Left cardiac atrium (tissue), 4 donors: ENCODE data around the gene CDH8. TPM values are rescaled to one million over a fixed set of nuclear protein-coding genes. Genes with fewer than 3 reads are reported as not detected.
"Not testable (repeated sequence)": the region's sequence is repeated elsewhere in the genome, so short reads cannot be mapped to it uniquely, and the experiment has no call there.

ENCODE experiments used
- ATAC-seq, 2 donors: fragments of 200-7000 bp; cut with Tn5 transposase; one replicate each; pipeline ENCODE4 v1.9.1; 2020; ENCODE audit warnings: mild to moderate bottlenecking in 2 of 2, moderate library complexity in 2 of 2
- DNase-seq: peaks from one replicate; pipeline ENCODE4 v3.0.0-alpha.2; 2020
- intact Hi-C, 2 donors: fragments of 100-400 bp; cut with DNase I; formaldehyde crosslinking; loops; one replicate each; pipeline versions ENCODE4 v1.14.1 to v1.15.1; 2022 to 2023
- total RNA-seq, 2 donors: library from RNA; stranded (reverse); fragmentation: NEBNext Ultra II Directional; extraction: Animal tissue kit (Norgen Biotek cat#: 25700); gene quantifications; one replicate each; pipeline ENCODE4 v1.2.1, GENCODE V29; 2021
- donor health status: DM: no; HTN: yes; CAD: no.
- donor health status: DM: no; HTN: yes; CAD: no; lungs with severe emphysema.
- donor health status: DM: yes; HTN: yes; CAD: no.
- donor health status: Dilated cardiomyopathy.

Gene CDH8
- total RNA-seq, 2 donors from 2014 or later: 0.39 TPM; not detected in 1

- intact Hi-C loops: no loop called here
- DNase-seq (no peak), ATAC-seq (no peak)
Measured at GRCh38 chr16:61813339-61813738, 222.9 kb downstream of the CDH8 start.

GRCh38 chr16:61812251-61812650, 224.0 kb downstream of the CDH8 start:
- intact Hi-C loops: no loop called here
- ATAC-seq (no peak), DNase-seq (no peak)

- intact Hi-C loops: no loop called here
- no peak for ATAC-seq
- no peak for DNase-seq
Measured at GRCh38 chr16:61807551-61807950, 228.7 kb downstream of the CDH8 start.

GRCh38 chr16:61801217-61801616, 235.0 kb downstream of the CDH8 start:
- ATAC-seq, intact Hi-C loops, DNase-seq: not testable (repeated sequence)

GRCh38 chr16:61798741-61799140, 237.5 kb downstream of the CDH8 start:
- DNase-seq: no peak
- ATAC-seq: no peak
- intact Hi-C loops: no loop called here

- no peak for ATAC-seq
- intact Hi-C loops: no loop called here
- no peak for DNase-seq
Measured at GRCh38 chr16:61797961-61798507, 238.2 kb downstream of the CDH8 start.

GRCh38 chr16:61797296-61797795, 238.9 kb downstream of the CDH8 start:
- no peak for DNase-seq
- intact Hi-C loops: no loop called here
- ATAC-seq: no peak

- peak in 1 of 2 donors; percentile 88 for ATAC-seq
- DNase-seq: no peak
- intact Hi-C loops: no loop called here
Measured at GRCh38 chr16:61792194-61792909, 243.9 kb downstream of the CDH8 start.

GRCh38 chr16:61791464-61791863, 244.8 kb downstream of the CDH8 start:
- DNase-seq (no peak), ATAC-seq (no peak)
- intact Hi-C loops: no loop called here

- DNase-seq, ATAC-seq, intact Hi-C loops: not testable (repeated sequence)
Measured at GRCh38 chr16:61781855-61782254, 254.4 kb downstream of the CDH8 start.

- intact Hi-C loops: no loop called here
- no peak for ATAC-seq
- DNase-seq: no peak
Measured at GRCh38 chr16:61780161-61780560, 256.1 kb downstream of the CDH8 start.

GRCh38 chr16:61770301-61770700, 265.9 kb downstream of the CDH8 start:
- DNase-seq (no peak), ATAC-seq (no peak)
- intact Hi-C loops: no loop called here

- DNase-seq (no peak), ATAC-seq (no peak)
- intact Hi-C loops: no loop called here
Measured at GRCh38 chr16:61763991-61764390, 272.2 kb downstream of the CDH8 start.

- ATAC-seq (no peak), DNase-seq (no peak)
- intact Hi-C loops: no loop called here
Measured at GRCh38 chr16:61763013-61763412, 273.2 kb downstream of the CDH8 start.

- no peak for DNase-seq
- intact Hi-C loops: no loop called here
- no peak for ATAC-seq
Measured at GRCh38 chr16:61730997-61731396, 305.2 kb downstream of the CDH8 start.

- DNase-seq: no peak
- no peak for ATAC-seq
- intact Hi-C loops: no loop called here
Measured at GRCh38 chr16:61726701-61727100, 309.5 kb downstream of the CDH8 start.

GRCh38 chr16:61726125-61726524, 310.1 kb downstream of the CDH8 start:
- DNase-seq: no peak
- ATAC-seq: no peak
- intact Hi-C loops: no loop called here

- no peak for ATAC-seq
- intact Hi-C loops: no loop called here
- no peak for DNase-seq
Measured at GRCh38 chr16:61721544-61721943, 314.7 kb downstream of the CDH8 start.

- DNase-seq (no peak), ATAC-seq (no peak)
- intact Hi-C loops: no loop called here
Measured at GRCh38 chr16:61715393-61715792, 320.8 kb downstream of the CDH8 start.

GRCh38 chr16:61713787-61714186, 322.5 kb downstream of the CDH8 start:
- ATAC-seq (no peak), DNase-seq (no peak)
- intact Hi-C loops: no loop called here

- intact Hi-C loops, ATAC-seq, DNase-seq: not testable (repeated sequence)
Measured at GRCh38 chr16:61699640-61700039, 336.6 kb downstream of the CDH8 start.
